GM19238 (cell line): ENCODE results near the gene TMEM42.

Experiments used
- DNase-seq: peaks from one replicate; pipeline ENCODE4 v3.0.0; 2011; ENCODE audit warnings: low spot score; ENCODE audit not compliant: insufficient read length

The TMEM42 gene

GRCh38 chr3:44909063-44909462, 47.4 kb downstream of the TMEM42 start:
- DNase-seq = no peak

GRCh38 chr3:44910693-44911092, 49.0 kb downstream of the TMEM42 start:
- no peak for DNase-seq

GRCh38 chr3:44913868-44914468, 52.3 kb downstream of the TMEM42 start:
- DNase-seq = peak; percentile 68

- no peak for DNase-seq
Measured at GRCh38 chr3:44914936-44915335, 53.2 kb downstream of the TMEM42 start.
